Subcutaneous adipose tissue (tissue), 4 donors: ENCODE results near the gene CT47C1. TPM values are rescaled to one million over a fixed set of nuclear protein-coding genes. Genes with fewer than 3 reads are reported as not detected.

Source experiments
- CTCF ChIP-seq: fragments of 450-650 bp; IDR thresholded peaks from one replicate; pipeline ENCODE4 v1.5.1; 2016; ENCODE audit warnings: low read depth, mild to moderate bottlenecking, control low read depth, antibody characterized with exemption, moderate library complexity
- total RNA-seq, 4 donors: library from RNA; depleted of rRNA; stranded (reverse); fragments of >200 nt; gene quantifications; one replicate each; pipeline ENCODE4 v1.1.0, GENCODE V29; 2016

CT47C1 gene
- total RNA-seq, 4 donors from 2014 or later = not detected

- TF ChIP-seq CTCF = no peak
These were observed 28.4 kb downstream of the CT47C1 start for GRCh38 chrX:119101168-119101567.

- TF ChIP-seq CTCF = no peak
These were observed 33.0 kb downstream of the CT47C1 start for GRCh38 chrX:119105826-119106225.

GRCh38 chrX:119107206-119107605, 34.4 kb downstream of the CT47C1 start:
- TF ChIP-seq CTCF = no peak

- no peak for TF ChIP-seq CTCF
These were observed 46.1 kb downstream of the CT47C1 start for GRCh38 chrX:119118780-119119395.

GRCh38 chrX:119121341-119121740, 48.5 kb downstream of the CT47C1 start:
- TF ChIP-seq CTCF = no peak

Other genes starting within 250 kb of the CT47C1 start
- under 1 TPM in 1 of 4 donors, not detected in 3; 0.17 TPM for gene ZCCHC12, start 249.2 kb upstream of the CT47C1 start, total RNA-seq
- gene LONRF3, start 98.4 kb upstream of the CT47C1 start, total RNA-seq = 10 to 100 TPM; 10.8 to 22.1 (median 12.3) TPM
- gene KIAA1210, start 54.8 kb downstream of the CT47C1 start, total RNA-seq = under 1 TPM in 2 of 4 donors, not detected in 2; under 0.01 TPM
- 100 to 1,000 TPM; 127 to 453 (median 295) TPM for gene PGRMC1, start 163.3 kb downstream of the CT47C1 start, total RNA-seq